GM12865 (cell line): Measurements from ENCODE around the gene KLHL29.

Experiments
- DNase-seq: peaks from one replicate; pipeline ENCODE4 v3.0.0; 2010; ENCODE audit warnings: low read depth
- H3K4me3 ChIP-seq: 2 replicates; pipeline ENCODE4 v1.5.1; 2011; ENCODE audit warnings: mild to moderate bottlenecking, low read depth, low read length, control low read depth
- TF ChIP-seq, protein P1 (sequence below): IDR thresholded peaks from 2 replicates; pipeline ENCODE4 v1.5.1; 2011; ENCODE audit warnings: low read length, control low read depth, low read depth, inconsistent platforms; ENCODE audit not compliant: insufficient read depth; ENCODE audit errors: missing control alignments

The KLHL29 gene

DNA sequence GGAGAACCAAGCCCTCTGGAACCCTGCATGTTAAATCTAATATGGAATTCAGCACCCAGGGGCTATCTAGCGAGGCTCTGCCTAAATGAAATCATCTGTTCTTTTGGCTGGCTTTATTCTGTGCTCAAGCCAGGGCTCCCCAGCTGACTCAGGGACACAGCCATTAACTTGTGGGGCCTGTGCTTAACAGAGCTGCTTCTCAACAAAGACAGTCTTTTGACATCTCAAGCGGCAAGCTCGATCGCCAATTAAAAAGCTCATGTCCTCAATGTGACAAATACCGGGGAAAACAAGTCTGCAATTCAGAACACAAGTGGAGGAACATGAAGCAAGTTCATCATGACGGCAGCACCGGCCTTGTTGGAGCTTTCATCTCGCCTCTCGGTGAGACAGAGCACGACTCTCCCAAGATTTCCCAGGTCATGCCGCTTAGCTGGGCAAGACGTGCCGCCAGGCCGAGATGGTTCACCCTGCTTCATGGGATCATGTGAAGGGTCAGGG, 64.9 kb downstream of the KLHL29 start:
- TF ChIP-seq, protein P1, sequence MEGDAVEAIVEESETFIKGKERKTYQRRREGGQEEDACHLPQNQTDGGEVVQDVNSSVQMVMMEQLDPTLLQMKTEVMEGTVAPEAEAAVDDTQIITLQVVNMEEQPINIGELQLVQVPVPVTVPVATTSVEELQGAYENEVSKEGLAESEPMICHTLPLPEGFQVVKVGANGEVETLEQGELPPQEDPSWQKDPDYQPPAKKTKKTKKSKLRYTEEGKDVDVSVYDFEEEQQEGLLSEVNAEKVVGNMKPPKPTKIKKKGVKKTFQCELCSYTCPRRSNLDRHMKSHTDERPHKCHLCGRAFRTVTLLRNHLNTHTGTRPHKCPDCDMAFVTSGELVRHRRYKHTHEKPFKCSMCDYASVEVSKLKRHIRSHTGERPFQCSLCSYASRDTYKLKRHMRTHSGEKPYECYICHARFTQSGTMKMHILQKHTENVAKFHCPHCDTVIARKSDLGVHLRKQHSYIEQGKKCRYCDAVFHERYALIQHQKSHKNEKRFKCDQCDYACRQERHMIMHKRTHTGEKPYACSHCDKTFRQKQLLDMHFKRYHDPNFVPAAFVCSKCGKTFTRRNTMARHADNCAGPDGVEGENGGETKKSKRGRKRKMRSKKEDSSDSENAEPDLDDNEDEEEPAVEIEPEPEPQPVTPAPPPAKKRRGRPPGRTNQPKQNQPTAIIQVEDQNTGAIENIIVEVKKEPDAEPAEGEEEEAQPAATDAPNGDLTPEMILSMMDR, result no peak
- no peak overlapping the region for H3K4me3 ChIP-seq
- DNase-seq, result no peak

DNA sequence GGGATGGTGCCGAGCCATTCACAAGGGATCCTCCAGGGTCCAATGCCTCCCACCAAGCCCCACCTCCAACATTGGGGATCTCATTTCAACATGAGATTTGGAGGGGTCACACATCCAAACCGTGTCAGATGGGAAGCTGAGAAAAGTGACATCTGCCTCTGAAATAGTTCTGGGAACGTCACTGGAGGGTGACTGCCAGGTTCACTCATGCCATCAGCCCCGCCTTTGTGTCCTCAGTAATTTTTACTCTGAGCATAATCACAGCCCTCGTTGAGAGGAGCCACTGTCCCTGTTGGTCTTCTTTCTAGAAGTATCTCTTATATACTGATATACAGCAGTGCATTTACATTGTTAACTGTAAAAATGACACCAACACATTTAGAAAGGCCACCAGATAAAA, 67.4 kb downstream of the KLHL29 start:
- TF ChIP-seq, protein P1, result no peak
- H3K4me3 ChIP-seq, result no peak overlapping the region
- DNase-seq, result peak; percentile 23

DNA sequence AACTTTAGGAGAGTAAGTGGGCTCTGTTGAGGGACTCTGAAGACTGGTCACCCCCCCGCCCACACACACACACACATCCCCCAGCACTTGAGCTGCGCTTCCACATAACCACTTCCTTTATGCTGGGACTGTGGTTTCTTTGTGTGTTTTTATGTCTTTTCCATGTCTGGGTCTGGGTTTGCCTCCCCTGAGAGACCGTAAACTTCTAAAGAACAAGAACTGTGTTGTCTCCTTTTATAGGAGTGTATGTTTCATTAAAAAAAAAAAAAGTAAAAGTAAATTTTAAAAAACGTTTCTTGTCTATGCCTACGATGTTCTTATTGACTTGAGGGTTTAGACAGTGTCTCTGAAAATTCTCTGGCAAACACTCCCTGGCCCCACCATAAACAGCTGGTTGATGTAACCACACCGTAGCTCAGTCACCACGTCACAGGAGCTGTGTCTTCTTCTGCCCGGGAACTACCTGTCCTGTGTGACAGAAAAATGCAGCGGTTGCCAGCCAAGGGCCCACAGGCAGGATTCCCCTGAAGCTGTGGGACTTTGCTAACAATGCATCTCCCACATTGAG, 68.0 kb downstream of the KLHL29 start:
- no peak overlapping the region for H3K4me3 ChIP-seq
- TF ChIP-seq, protein P1, result no peak
- DNase-seq, result peak; percentile 65

DNA sequence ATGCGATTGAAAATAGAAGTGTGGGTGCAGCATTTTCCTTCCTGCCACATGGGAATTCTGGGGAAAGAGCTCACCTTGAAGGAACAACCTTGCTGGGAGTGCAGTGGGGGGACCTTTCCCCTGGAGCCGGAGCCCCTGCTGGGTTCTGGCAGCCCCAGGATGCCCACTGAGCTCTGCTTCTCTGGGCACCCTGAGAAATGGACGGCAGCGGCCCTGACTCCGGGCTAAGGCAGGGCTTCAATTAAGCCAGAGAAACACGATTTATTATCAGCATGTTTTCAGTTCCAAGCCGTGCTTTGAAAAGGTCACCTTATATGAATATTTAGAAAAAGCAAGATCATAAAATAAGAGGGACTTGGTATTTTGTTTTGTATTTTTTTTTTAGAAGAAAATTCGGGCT, 68.5 kb downstream of the KLHL29 start:
- TF ChIP-seq, protein P1, result no peak
- H3K4me3 ChIP-seq, result no peak overlapping the region
- DNase-seq, result no peak

DNA sequence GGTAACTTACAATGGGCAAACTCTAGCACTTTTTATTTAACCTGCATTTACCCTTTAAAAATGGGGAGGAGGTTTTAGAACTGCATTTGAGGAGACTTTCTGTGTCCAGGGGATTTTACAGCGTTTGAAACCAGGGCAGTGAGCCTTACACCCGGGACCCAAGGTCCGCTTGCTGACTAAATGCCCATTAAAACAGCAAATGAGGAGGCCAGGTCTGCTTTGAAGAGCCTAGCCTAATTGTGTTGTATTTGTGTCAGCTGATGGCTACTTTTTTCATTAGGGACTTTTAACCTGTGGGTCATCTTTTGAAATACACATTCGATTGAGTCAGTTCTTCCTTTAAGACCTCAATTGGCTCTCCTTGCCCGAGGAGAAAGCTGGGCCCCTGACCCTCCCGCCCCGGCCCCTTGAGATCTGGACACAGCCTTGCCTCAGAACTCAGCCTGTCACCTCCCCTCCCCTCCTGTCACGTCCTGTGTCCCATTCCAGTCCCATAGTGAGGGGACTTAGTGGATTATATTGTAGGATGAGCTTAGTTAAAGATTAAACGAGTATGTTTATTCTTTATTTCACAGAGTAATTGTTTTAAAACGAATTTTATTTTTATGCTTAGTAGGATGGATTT, 69.0 kb downstream of the KLHL29 start:
- H3K4me3 ChIP-seq, result no peak overlapping the region
- no peak for DNase-seq
- TF ChIP-seq, protein P1, result no peak

DNA sequence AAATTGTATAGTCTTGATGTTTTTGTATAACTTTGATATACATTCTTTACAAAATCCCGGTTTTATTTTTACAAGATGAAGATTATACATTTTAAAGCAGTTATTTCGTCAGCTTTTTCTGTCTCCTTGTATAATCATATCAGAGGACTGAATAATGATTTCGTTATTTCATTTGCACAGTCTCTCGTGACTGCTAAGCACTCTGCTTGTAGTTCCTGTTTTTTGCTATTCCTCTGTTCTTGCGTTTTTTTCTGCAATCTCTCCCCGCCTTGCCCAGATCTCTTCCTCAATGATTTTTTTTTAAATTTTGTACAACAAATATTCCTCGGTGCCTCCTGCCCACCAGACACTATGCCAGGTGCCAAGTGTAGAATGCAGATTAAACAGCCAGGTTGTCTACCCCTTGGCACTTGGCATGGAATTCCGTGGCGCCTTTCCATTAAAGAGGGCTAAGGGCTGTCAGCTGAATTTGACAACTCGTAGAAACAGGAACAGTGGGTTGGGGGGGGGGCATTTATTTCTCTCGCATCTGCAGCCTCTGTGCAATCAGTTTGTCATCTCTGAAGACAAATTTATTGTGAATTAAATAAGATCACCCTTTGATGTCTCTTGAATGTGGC, 69.6 kb downstream of the KLHL29 start:
- no peak overlapping the region for H3K4me3 ChIP-seq
- no peak for DNase-seq
- TF ChIP-seq, protein P1, result no peak
